ENCODE data around the gene HES5.

The HES5 gene

DNA sequence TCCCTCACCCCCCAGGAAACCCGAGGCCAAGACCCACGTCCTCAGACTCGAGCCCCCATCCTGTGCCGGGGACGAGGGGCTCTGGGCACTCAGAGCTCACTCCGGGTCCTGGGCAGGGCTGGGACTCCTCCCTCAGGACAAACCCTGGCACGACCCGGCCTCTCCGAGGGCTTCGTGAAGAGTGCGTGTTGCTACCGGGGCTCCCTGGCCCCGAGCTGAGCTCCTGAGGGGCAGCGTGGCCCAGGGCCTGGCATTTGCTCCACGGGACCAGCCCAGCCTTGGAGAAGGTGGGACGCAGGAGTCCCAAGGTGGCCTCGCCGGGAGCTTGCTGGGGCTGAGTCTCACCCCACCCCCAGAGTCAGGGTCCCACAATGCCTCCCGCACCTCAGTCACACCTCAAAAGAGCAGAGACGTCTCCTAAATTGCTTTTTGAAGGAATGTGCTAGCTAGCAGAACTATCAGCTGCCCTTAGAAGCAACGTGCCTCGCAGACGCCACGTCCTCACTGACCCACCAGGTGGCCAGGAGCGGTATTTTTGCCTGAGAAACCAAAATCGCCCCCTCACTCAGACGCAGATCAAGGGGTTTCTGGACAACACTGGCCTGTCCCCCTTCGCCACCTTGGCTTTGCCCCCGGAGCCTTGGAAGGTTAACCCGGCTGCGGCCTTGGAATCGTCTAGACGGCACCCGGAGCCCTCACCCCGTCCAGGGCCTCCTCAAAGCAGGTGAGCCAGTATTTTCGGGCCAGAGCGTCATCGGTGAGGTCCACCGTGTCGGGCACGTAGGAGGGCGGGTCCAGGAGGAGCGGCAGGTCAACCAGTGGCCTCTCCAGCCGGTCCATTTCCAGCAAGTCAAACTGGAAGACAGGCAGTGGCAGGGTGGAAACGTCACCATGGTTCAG, 14.9 kb downstream of the HES5 start:
- no peak for DNase-seq (ENCODE audit: low spot score)

- no peak for DNase-seq (ENCODE audit: low spot score)
Measured at GRCh38 chr1:2513939-2514652, 16.0 kb downstream of the HES5 start.

DNA sequence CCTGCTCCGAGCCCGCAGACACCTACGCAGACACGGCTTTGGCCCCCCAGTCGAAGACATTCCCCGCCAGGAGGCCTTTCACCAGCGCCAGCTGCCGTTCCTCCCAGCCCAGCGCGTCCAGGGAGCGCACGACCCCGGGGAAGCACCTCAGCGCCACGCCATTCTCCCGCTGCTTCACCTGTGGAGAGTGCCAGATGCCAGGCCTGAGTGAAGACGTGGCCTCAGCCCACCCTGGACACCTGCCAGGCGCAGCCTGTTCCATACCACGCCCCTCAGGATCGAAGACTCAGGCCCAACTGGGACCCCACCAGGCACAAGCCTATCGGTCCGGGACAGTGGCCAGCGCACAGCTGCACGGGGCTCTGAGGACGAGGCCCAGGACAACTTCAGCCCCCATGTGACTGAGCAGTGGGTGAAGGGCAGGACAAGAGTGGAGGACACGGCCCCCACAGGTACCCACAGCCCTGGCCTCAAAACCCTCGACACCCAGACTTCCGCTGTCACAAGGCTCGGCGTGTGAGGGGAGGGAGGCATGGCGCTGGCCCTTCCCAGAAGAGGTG, 17.1 kb downstream of the HES5 start:
- no peak for DNase-seq (ENCODE audit: low spot score)

GRCh38 chr1:2510366-2511155, 19.5 kb downstream of the HES5 start:
- no peak for DNase-seq (ENCODE audit: low spot score)

DNA sequence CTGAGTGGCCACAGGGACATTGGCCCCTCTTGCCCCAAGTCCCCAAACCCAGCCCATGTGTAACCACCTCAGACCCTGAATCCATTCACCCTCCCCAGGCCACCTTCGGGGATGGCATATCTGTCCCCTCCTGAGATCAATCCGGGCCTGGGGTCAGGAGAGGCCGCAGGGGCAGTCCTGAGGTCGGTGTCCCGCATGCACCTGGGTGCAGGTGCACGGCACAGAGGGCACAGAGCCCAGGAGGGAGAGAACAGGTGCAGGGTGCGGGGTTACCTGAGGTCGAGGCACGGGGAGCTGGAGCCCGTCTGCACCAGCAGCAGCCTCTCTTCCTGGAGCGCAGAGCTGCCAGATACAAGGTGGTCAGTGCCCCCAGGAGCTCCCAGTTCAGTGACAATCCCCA, 20.5 kb downstream of the HES5 start:
- DNase-seq (ENCODE audit: low spot score): no peak

- no peak for DNase-seq (ENCODE audit: low spot score)
Measured at GRCh38 chr1:2508751-2509150, 21.3 kb downstream of the HES5 start.

- DNase-seq (ENCODE audit: low spot score): no peak
Measured at GRCh38 chr1:2508180-2508579, 21.9 kb downstream of the HES5 start.

DNA sequence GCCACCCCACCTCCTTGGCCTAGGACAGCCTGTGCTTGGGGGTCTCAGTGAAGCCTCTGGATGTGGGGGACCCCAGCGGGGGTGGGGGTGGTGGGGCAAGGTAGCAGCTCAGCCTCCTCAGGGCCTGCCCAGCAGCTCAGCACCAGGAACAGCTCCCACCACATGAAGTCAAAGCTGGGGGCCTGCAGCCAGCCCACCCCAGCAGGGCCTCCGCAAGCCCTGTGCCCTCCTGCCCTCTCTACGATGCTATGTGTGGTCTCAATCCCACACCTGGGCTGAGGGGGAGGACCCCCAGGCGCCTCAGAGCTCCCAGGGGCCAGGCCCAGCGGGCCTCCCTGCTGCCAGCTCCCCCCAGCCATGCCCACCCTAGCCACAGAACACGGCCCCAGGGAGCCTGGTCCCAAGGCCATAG, 22.3 kb downstream of the HES5 start:
- DNase-seq (ENCODE audit: low spot score): no peak

DNA sequence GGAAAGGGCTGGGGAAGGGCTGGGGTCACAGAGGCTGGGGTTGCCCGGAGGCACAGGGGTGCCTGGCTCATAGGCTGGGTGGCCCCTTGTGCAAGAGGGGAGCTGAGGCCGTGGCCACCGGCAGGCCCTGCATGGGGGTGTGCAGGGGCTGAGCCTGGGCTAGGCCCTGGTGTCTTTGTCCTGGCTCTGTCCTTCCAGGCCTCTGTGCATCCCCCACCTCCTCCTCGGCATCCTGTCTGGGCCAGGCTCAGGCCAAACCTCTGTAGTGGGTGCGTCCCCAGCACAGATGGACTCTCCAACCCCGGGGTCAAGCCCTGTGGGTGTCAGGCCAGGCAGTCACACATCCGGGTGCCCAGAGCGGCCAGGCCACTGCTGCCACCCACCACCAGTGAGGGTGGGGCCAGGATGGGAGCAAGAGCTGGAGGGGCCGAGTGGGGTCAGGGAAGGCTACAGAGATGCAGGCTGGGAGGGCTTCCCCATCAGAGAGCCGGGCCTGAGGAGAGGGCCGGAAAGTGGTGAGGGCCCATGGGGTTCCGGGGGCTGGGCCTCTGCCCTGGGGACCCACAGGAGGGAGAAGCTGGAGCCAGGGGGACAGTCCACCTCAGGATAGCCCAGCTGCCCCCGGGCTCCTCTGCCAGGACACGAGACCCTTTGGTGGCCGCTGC, 23.0 kb downstream of the HES5 start:
- no peak for DNase-seq (ENCODE audit: low spot score)

DNA sequence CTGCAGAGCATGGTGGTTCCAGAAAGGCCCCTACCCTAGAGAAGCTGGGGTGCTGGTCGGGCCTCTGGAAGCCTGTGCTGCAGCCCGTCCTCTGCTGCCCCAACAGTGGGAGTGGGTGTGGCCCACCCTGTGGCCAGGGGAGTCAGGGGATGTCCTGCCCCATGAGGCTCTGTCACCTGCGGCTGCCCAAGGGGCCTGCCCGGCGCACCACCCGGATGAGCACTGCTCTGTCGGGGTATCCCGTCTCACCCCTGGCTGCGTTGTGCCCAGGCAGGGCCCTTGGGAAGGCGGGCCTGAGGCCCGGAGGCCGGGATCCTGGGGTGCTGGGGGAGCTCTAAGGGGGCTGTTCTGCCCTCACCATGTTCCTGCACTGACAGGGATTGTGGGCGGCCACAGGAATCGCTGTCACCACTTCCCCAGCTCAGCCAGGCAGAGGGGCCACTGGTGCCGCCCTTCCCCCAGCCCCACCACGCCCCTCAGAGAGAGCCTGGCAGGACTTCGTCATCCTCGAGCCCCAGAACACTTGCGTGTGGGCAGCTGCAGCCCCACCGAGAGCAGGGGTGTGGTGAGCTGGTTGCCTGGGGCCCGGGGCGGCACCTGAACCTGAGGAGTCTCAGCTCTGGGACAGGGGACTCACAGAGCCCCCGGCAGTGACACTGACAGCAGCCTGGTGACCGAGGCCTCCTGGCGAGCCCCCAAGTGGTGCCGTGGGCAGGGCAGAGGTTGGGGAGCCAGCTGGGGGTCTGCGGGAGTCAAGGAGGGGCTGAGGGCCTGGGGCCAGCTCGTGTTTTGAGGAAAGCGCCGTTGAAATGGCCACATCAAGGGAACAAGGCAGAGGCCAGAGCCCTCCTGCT, 23.8 kb downstream of the HES5 start:
- DNase-seq (ENCODE audit: low spot score): no peak

DNA sequence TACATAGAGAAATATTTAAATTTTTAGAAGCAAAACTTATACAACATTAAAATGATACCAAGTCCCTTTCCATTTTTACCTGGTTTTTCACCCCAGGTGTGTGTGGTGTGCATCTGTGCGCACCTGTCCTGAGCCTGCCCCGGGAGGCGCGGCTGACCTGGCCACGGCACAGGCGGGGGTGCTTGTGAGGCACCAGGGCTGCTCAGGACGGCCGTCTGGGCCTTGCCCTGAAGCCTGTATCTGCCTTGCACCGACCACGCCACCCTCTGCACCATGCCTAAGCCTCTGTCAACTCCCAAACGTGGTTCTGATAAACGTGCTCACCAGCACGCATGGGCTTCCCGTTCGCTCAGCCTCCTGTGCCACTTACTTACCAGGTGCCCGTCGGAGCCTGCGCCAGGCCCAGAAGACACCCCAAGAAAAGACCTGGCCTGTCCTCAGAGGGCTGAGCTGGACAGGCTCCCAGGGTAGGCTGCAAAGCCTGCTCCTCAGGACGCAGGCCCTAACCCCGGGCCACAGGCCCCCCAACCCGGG, 24.5 kb downstream of the HES5 start:
- no peak for DNase-seq (ENCODE audit: low spot score)

- no peak for DNase-seq (ENCODE audit: low spot score)
Measured at GRCh38 chr1:2504949-2505272, 25.2 kb downstream of the HES5 start.

DNA sequence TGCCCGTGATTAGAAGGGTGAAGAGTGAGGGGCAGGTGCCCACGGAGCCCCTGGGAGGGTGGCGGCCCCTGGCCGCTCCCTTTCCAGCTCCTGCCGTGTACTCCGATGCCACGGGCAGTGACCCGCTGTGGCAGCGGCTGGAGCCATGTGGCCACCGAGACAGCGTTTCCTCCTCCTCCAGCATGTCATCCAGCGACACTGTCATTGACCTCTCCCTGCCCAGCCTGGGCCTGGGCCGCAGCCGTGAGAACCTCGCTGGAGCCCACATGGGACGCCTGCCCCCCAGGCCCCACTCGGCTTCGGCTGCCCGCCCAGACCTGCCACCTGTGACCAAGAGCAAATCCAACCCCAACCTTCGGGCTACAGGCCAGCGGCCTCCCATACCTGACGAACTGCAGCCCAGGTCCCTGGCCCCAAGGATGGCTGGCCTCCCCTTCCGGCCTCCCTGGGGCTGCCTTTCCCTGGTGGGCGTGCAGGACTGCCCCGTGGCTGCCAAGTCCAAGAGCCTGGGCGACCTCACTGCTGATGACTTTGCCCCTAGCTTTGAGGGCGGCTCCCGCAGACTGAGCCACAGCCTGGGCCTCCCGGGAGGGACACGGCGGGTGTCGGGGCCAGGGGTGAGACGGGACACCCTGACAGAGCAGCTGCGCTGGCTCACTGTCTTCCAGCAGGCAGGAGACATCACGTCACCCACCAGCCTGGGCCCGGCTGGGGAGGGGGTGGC, 25.7 kb downstream of the HES5 start:
- no peak for DNase-seq (ENCODE audit: low spot score)

DNA sequence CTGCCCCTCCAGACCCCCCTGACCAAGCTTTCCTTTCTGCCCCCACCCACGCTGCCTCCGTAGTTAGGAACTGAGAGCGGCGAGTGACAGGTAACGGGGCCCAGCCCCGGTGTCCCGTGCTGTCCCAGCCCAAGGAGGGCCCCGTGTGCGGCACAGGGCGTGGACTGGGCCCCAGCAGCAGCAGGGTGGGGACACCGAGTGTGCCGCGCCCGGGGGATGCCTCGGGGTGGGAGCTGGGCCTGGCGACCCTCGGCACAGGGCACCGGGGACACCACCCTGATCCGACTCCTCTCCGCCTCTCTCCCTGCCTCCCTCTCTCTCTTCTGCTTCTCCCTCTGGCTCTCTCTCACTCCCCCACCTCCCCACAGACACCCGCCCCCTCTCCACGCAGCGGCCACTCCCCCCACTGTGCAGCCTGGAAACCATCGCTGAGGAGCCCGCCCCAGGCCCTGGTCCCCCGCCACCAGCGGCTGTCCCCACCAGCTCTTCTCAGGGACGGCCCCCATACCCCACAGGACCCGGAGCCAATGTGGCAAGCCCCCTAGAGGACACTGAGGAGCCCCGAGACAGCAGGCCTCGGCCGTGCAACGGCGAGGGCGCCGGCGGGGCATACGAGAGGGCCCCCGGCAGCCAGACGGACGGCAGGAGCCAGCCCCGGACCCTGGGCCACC, 26.4 kb downstream of the HES5 start:
- no peak for DNase-seq (ENCODE audit: low spot score)

DNA sequence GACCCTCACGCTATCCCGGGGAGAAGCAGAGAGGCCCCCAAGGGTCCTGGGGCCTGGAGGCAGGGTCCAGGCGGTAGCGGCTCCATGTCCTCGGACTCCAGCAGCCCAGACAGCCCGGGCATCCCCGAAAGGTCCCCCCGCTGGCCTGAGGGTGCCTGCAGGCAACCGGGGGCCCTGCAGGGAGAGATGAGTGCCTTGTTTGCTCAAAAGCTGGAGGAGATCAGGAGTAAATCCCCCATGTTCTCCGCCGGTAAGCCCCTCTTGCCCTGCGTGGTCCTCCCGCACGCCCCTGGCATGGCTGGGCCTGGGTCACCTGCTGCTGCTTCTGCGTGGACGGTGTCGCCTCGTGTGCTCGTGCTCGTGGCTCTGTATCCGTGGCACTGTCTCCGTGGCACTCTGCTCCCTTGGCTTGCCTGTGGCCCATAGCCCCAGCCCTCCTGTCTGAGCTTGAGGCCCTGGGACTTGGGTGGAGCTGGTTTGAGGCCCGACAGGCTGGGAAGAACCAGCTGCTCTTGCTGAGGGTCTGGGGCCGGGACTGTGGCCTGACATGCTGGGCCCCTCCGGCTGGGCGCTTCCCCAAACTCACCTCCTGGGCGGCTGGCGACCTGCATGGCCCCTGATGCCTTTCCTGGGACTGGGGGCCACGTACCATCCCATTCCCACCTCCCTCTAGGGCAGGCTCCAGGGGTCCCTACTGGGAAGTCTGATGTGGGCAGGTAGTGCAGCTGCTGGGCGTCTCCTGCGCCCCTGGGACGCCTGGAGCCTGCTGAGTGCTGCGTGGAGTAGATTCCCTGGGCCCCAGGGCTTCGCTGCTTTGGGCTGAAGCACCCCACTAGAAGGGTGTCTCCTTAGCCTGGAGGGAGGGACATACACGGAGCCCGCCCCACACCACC, 27.2 kb downstream of the HES5 start:
- no peak for DNase-seq (ENCODE audit: low spot score)

DNA sequence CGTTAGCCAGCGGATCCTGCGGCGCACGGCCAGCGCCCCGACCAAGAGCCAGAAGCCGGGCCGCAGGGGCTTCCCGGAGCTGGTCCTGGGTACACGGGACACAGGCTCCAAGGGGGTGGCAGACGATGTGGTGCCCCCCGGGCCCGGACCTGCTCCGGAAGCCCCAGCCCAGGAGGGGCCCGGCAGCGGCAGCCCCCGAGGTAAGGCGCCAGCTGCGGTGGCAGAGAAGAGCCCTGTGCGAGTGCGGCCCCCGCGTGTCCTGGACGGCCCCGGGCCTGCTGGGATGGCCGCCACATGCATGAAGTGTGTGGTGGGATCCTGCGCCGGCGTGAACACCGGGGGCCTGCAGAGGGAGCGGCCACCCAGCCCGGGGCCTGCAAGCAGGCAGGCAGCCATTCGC, 27.9 kb downstream of the HES5 start:
- no peak for DNase-seq (ENCODE audit: low spot score)

DNA sequence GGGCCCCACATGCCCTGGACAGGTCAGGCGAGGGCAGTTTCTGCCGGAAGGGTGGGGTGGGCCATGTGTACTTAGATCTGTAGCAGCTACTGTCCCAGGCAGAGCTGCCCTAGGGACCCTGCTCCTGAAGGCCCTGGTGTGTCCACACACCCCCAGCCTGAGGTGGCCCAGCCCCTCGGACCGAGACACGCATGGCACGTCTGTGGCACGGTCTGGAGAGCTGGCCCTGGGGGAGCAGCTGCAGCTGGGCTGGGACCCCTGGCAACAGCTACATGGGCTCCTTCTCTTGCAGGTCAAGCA, 28.3 kb downstream of the HES5 start:
- DNase-seq (ENCODE audit: low spot score): no peak

DNA sequence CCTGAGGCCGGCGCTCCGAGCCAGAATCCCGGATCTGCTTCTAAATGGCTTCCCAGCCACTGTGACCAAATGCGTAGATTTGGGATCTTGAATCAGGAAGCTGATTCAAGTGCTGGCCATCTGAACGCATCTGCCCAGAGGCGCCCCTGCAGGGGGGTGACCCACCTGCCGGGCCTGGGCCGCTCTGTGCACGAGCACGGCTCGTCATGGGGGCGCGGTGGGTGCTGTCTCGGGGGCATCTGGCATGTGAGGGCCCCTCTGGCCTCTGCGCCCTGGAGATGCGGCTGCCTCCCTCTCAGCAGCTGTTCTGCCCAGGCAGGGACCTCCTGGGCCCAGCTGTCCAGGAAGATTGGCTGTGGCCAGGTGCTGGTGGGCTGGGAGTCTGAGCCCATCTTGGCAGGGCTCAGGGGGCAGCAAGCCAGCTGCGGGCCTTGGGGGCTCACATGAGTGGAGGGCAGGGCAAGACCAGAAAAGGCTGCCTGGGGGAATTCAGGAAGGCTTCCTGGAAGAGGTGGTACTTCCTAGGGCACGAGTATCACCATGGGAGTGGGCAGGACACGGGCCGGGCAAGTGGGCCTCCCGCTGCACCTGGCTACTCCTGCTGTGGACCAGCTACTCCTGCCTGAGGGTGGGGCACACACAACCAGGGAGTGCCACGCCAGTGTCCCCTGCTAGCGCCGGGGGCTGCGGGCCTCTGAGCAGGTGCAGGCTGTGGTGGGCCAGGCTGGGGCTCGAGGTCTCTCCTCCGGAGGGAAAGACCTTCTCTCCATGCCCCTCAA, 28.8 kb downstream of the HES5 start:
- DNase-seq (ENCODE audit: low spot score): no peak

All from kidney capillary endothelial cell (primary cell).